Occipital lobe (tissue), 3 donors: ENCODE measurements around the gene CIDEB. TPM values are rescaled to one million over a fixed set of nuclear protein-coding genes. Genes with fewer than 3 reads are reported as not detected.

Experiments
- DNase-seq: peaks from one replicate; lab custom pipeline; 2025; lab: John Stamatoyannopoulos, UW
- small RNA-seq: library from RNA; depleted of rRNA; stranded (forward); fragments of <200 nt; gene quantifications from one replicate; pipeline ENCODE3, GENCODE V24; 2014
- total RNA-seq: library from RNA; depleted of rRNA; stranded (reverse); fragments of >200 nt; gene quantifications from one replicate; pipeline ENCODE4 v1.2.3, GENCODE V29; 2014

Gene CIDEB
- total RNA-seq, 1 donor from 2014 or later = 3.4 TPM

DNA sequence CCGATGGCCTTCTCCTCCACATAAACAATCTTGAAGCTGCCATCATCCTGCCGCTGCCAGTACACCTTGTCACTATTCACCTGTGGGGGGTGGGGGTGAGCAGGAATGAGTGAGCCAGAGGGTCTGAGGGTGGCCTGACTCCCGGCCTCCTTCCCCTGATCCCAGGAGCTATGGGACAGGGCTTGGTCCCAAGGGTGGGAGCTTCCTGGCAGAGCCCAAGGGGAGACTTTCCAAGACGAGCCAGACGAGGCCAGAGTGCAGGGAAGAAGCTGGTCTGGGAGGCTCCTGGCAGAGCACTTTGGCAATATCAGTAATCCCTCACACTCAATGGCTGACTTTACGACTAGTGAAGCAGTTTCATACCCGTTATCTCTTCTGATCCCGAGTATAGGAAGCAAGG, 52.3 kb downstream of the CIDEB start:
- DNase-seq = no peak

Small RNAs within 50 kb of the gene (small RNA-seq; reads per million reads assigned to genes)
- not detected for gene RF00026

Other genes starting within 250 kb of the CIDEB start
- 10.8 TPM for gene CPNE6, start 236.4 kb downstream of the CIDEB start, total RNA-seq
- 1.1 TPM for gene PCK2, start 213.7 kb downstream of the CIDEB start, total RNA-seq
- 60.0 TPM for gene DCAF11, start 193.2 kb downstream of the CIDEB start, total RNA-seq
- gene NRL, start 193.0 kb downstream of the CIDEB start, total RNA-seq = 0.94 TPM
- gene FITM1, start 177.3 kb downstream of the CIDEB start, total RNA-seq = not detected
- 24.5 TPM for gene PSME1, start 171.8 kb downstream of the CIDEB start, total RNA-seq
- 9.5 TPM for gene EMC9, start 166.4 kb downstream of the CIDEB start, total RNA-seq
- gene PSME2, start 161.4 kb downstream of the CIDEB start, total RNA-seq = 26.0 TPM
- 20.4 TPM for gene RNF31, start 160.5 kb downstream of the CIDEB start, total RNA-seq
- 20.7 TPM for gene IRF9, start 146.7 kb downstream of the CIDEB start, total RNA-seq
- gene REC8, start 135.9 kb downstream of the CIDEB start, total RNA-seq = 20.4 TPM
- 11.7 TPM for gene IPO4, start 119.2 kb downstream of the CIDEB start, total RNA-seq
- 20.6 TPM for gene TM9SF1, start 112.5 kb downstream of the CIDEB start, total RNA-seq
- not detected for gene TSSK4, start 102.3 kb downstream of the CIDEB start, total RNA-seq
- gene CHMP4A, start 94.5 kb downstream of the CIDEB start, total RNA-seq = 41.5 TPM
- gene MDP1, start 91.9 kb downstream of the CIDEB start, total RNA-seq = 15.6 TPM
- gene NEDD8, start 75.6 kb downstream of the CIDEB start, total RNA-seq = 51.3 TPM
- gene GMPR2, start 75.0 kb downstream of the CIDEB start, total RNA-seq = 38.8 TPM
- 45.1 TPM for gene TINF2, start 65.4 kb downstream of the CIDEB start, total RNA-seq
- gene TGM1, start 44.8 kb downstream of the CIDEB start, total RNA-seq = 0.94 TPM
- gene RABGGTA, start 36.4 kb downstream of the CIDEB start, total RNA-seq = 19.5 TPM
- 4.1 TPM for gene DHRS1, start 8.2 kb downstream of the CIDEB start, total RNA-seq
- 23.7 TPM for gene NOP9, start 8.1 kb downstream of the CIDEB start, total RNA-seq
- gene LTB4R2, start 2.2 kb upstream of the CIDEB start, total RNA-seq = 1.4 TPM
- gene LTB4R, start 3.5 kb upstream of the CIDEB start, total RNA-seq = 1.6 TPM
- gene ADCY4, start 27.1 kb upstream of the CIDEB start, total RNA-seq = 1.4 TPM
- gene RIPK3, start 32.0 kb upstream of the CIDEB start, total RNA-seq = 0.47 TPM
- gene NFATC4, start 60.2 kb upstream of the CIDEB start, total RNA-seq = 5.1 TPM
- 15.0 TPM for gene NYNRIN, start 91.0 kb upstream of the CIDEB start, total RNA-seq
- gene CBLN3, start 121.7 kb upstream of the CIDEB start, total RNA-seq = 0.47 TPM
- 16.7 TPM for gene KHNYN, start 122.0 kb upstream of the CIDEB start, total RNA-seq
- 17.0 TPM for gene SDR39U1, start 134.8 kb upstream of the CIDEB start, total RNA-seq
- gene CMA1, start 200.3 kb upstream of the CIDEB start, total RNA-seq = not detected